Stimulated activated CD8-positive, alpha-beta memory T cell treated with anti-CD3 and anti-CD28 coated beads, Interleukin-7, amount 100 ng/mL, for 24 hours (primary cell): Measurements from ENCODE around the gene ALG14.
A peak's percentile ranks its signal among the peaks of the same experiment; 100 is the strongest.

Source experiments
- DNase-seq: peaks from one replicate; pipeline ENCODE4 v3.0.0-alpha.2; 2020; ENCODE audit warnings: low read depth

Gene ALG14

GRCh38 chr1:94927405-94928175 is 145.2 kb downstream of the ALG14 start:
- no peak for DNase-seq

- DNase-seq: peak; percentile 28
These were observed 145.8 kb downstream of the ALG14 start, which contains the start of gene CNN3 for GRCh38 chr1:94926915-94927404. Gene CNN3, minus strand, starts transcription at chr1:94927110. Its CDS starts 216 bp downstream, at chr1:94926894.

GRCh38 chr1:94926126-94926914 is 146.4 kb downstream of the ALG14 start:
- no peak for DNase-seq

GRCh38 chr1:94925561-94926125 is 147.1 kb downstream of the ALG14 start:
- no peak for DNase-seq

GRCh38 chr1:94925004-94925403 is 147.7 kb downstream of the ALG14 start:
- DNase-seq: no peak
